Neural progenitor cell (in vitro differentiated cells): ENCODE data around the gene KMT5C. TPM values are rescaled to one million over a fixed set of nuclear protein-coding genes. Genes with fewer than 3 reads are reported as not detected.

Experiments
- DNase-seq: peaks from one replicate; pipeline ENCODE4 v3.0.0-alpha.2; 2016; ENCODE audit warnings: low spot score
- H2AFZ ChIP-seq: fragments of 200-600 bp; sonication (generic); replicated peaks from 2 replicates; pipeline ENCODE4 v1.6.1; 2016; ENCODE audit warnings: antibody characterized with exemption
- H3F3A ChIP-seq: fragments of 200-600 bp; sonication (generic); 2 replicates; pipeline ENCODE4 v1.6.1; 2016; ENCODE audit warnings: antibody characterized with exemption, low read depth
- H3K27ac ChIP-seq: fragments of 200-600 bp; sonication (generic); 2 replicates; pipeline ENCODE4 v1.5.1; 2016; ENCODE audit warnings: mild to moderate bottlenecking
- H3K27me3 ChIP-seq: fragments of 200-600 bp; sonication (generic); 2 replicates; pipeline ENCODE4 v1.6.1; 2016; ENCODE audit warnings: mild to moderate bottlenecking, moderate library complexity
- H3K36me3 ChIP-seq: fragments of 200-600 bp; sonication (generic); 2 replicates; pipeline ENCODE4 v1.5.1; 2016
- H3K4me1 ChIP-seq: fragments of 200-600 bp; sonication (generic); 2 replicates; pipeline ENCODE4 v1.6.1; 2016; ENCODE audit warnings: mixed run types
- H3K4me2 ChIP-seq: fragments of 200-600 bp; sonication (generic); 2 replicates; pipeline ENCODE4 v1.6.1; 2016
- H3K4me3 ChIP-seq: fragments of 200-600 bp; sonication (generic); 2 replicates; pipeline ENCODE4 v1.5.1; 2016
- H3K79me2 ChIP-seq: fragments of 200-600 bp; sonication (generic); 2 replicates; pipeline ENCODE4 v1.6.1; 2016; ENCODE audit warnings: low read depth
- H3K9ac ChIP-seq: fragments of 200-600 bp; sonication (generic); 2 replicates; pipeline ENCODE4 v1.6.1; 2016
- H3K9me3 ChIP-seq: fragments of 200-600 bp; sonication (generic); 2 replicates; pipeline ENCODE4 v1.5.1; 2016; ENCODE audit warnings: low read depth
- H4K20me1 ChIP-seq: fragments of 200-600 bp; sonication (generic); 2 replicates; pipeline ENCODE4 v1.6.1; 2016; ENCODE audit warnings: low read depth
- H3K27ac Mint-ChIP-seq: 3 replicates; pipeline ENCODE4 v1.8.0; 2021; ENCODE audit warnings: mixed read lengths
- H3K27me3 Mint-ChIP-seq: 2 replicates; pipeline ENCODE4 v1.8.0; 2022; ENCODE audit warnings: low read depth, mild to moderate bottlenecking, inconsistent platforms, moderate library complexity, mixed read lengths; ENCODE audit not compliant: insufficient read depth
- H3K36me3 Mint-ChIP-seq: 3 replicates; pipeline ENCODE4 v1.8.0; 2021; ENCODE audit warnings: mixed read lengths
- H3K4me1 Mint-ChIP-seq: 3 replicates; pipeline ENCODE4 v1.8.0; 2021; ENCODE audit warnings: mixed read lengths
- H3K4me3 Mint-ChIP-seq: 3 replicates; pipeline ENCODE4 v1.8.0; 2021; ENCODE audit warnings: mild to moderate bottlenecking, moderate library complexity, mixed read lengths
- H3K9me3 Mint-ChIP-seq: 3 replicates; pipeline ENCODE4 v1.8.0; 2020; ENCODE audit warnings: mixed read lengths
- CTCF ChIP-seq: fragments of 200-600 bp; sonication (generic); IDR thresholded peaks from 2 replicates; pipeline ENCODE4 v1.5.1; 2017; ENCODE audit warnings: antibody characterized with exemption, mild to moderate bottlenecking
- EZH2 ChIP-seq: fragments of 200-600 bp; sonication (generic); IDR thresholded peaks from 2 replicates; pipeline ENCODE4 v1.6.1; 2017; ENCODE audit warnings: antibody characterized with exemption, mild to moderate bottlenecking, moderate library complexity
- EZH2phosphoT487 ChIP-seq: fragments of 200-600 bp; sonication (generic); IDR thresholded peaks from 2 replicates; pipeline ENCODE4 v1.6.1; 2017; ENCODE audit warnings: antibody characterized with exemption
- total RNA-seq: library from RNA; depleted of rRNA; stranded (reverse); fragments of >200 nt; gene quantifications from 2 replicates; pipeline ENCODE4 v1.2.3, GENCODE V29; 2015; ENCODE audit warnings: low replicate concordance

The KMT5C gene
- total RNA-seq, 1 donor from 2014 or later = 21.1 TPM

GRCh38 chr19:55358943-55359908, 19.6 kb downstream of the KMT5C start:
- no peak overlapping the region for H3K27ac ChIP-seq
- peaks cover 15% of the 10 kb centered on the region for H3K4me1 ChIP-seq
- DNase-seq = no peak
- H3K79me2 ChIP-seq = no peaks in the 10 kb centered on the region
- Mint-ChIP-seq H3K36me3 (no peaks in the 10 kb centered on the region), H3K27me3 (peaks cover 40% of the 10 kb centered on the region), H3K9me3 (no peaks in the 10 kb centered on the region), H3K4me1 (peaks cover 5% of the 10 kb centered on the region), H3K27ac (no peak overlapping the region), H3K4me3 (no peak overlapping the region)
- no peak for TF ChIP-seq CTCF
- no peak for TF ChIP-seq EZH2phosphoT487
- no peak for TF ChIP-seq EZH2
- H2AFZ ChIP-seq = no peak overlapping the region
- H3K4me2 ChIP-seq = no peak overlapping the region
- no peaks in the 10 kb centered on the region for H3K36me3 ChIP-seq
- H3K9ac ChIP-seq = no peak overlapping the region
- no peaks in the 10 kb centered on the region for H4K20me1 ChIP-seq
- no peaks in the 10 kb centered on the region for H3K9me3 ChIP-seq
- H3K4me3 ChIP-seq = no peak overlapping the region
- peaks cover 34% of the 10 kb centered on the region for H3K27me3 ChIP-seq
- H3F3A ChIP-seq = peaks cover 18% of the 10 kb centered on the region

- no peak overlapping the region for H3K27ac Mint-ChIP-seq
- TF ChIP-seq EZH2phosphoT487 = no peak
- no peak for TF ChIP-seq EZH2
- no peak for TF ChIP-seq CTCF
- H3K36me3 ChIP-seq = no peaks in the 10 kb centered on the region
- H3K4me3 Mint-ChIP-seq = no peak overlapping the region
- H3K4me1 ChIP-seq = peaks cover 9% of the 10 kb centered on the region
- no peaks in the 10 kb centered on the region for H4K20me1 ChIP-seq
- no peak overlapping the region for H3K4me2 ChIP-seq
- H2AFZ ChIP-seq = no peak overlapping the region
- no peak overlapping the region for H3K27ac ChIP-seq
- no peak overlapping the region for H3K4me3 ChIP-seq
- peaks cover 17% of the 10 kb centered on the region for H3K27me3 ChIP-seq
- no peak overlapping the region for H3K9ac ChIP-seq
- peaks cover 3% of the 10 kb centered on the region for H3F3A ChIP-seq
- no peak for DNase-seq
- no peaks in the 10 kb centered on the region for H3K9me3 ChIP-seq
- H3K36me3 Mint-ChIP-seq = no peaks in the 10 kb centered on the region
- no peaks in the 10 kb centered on the region for H3K9me3 Mint-ChIP-seq
- H3K79me2 ChIP-seq = no peaks in the 10 kb centered on the region
- H3K27me3 Mint-ChIP-seq = peaks cover 30% of the 10 kb centered on the region
- H3K4me1 Mint-ChIP-seq = peaks cover 2% of the 10 kb centered on the region
Observed at GRCh38 chr19:55360902-55361301, 21.2 kb downstream of the KMT5C start.

GRCh38 chr19:55362174-55362989, 22.7 kb downstream of the KMT5C start:
- H3F3A ChIP-seq = peaks cover 3% of the 10 kb centered on the region
- TF ChIP-seq EZH2 = no peak
- TF ChIP-seq EZH2phosphoT487 = no peak
- TF ChIP-seq CTCF = no peak

More at GRCh38 chr19:55362174-55362989, 22.7 kb downstream of the KMT5C start:
- H3K4me3 Mint-ChIP-seq = no peak overlapping the region
- peaks cover 24% of the 10 kb centered on the region for H3K27me3 Mint-ChIP-seq
- H3K36me3 Mint-ChIP-seq = no peaks in the 10 kb centered on the region
- Histone ChIP-seq H3K79me2 (no peaks in the 10 kb centered on the region), H4K20me1 (no peaks in the 10 kb centered on the region), H3K27me3 (peaks cover 7% of the 10 kb centered on the region), H3K4me2 (no peak overlapping the region), H3K36me3 (no peaks in the 10 kb centered on the region), H2AFZ (peak overlapping the region; percentile 57), H3K9ac (no peak overlapping the region), H3K4me1 (peaks cover 9% of the 10 kb centered on the region), H3K27ac (no peak overlapping the region), H3K9me3 (no peaks in the 10 kb centered on the region), H3K4me3 (no peak overlapping the region)
- H3K27ac Mint-ChIP-seq = no peak overlapping the region
- H3K9me3 Mint-ChIP-seq = no peaks in the 10 kb centered on the region
- no peak for DNase-seq
- H3K4me1 Mint-ChIP-seq = peaks cover 4% of the 10 kb centered on the region
